NCI-H446 treated with DMSO at 0.1 percent for 48 hours (cell line): ENCODE measurements around the gene ZNF775.

ENCODE experiments used
- DNase-seq: peaks from one replicate; lab custom pipeline; 2025; lab: John Stamatoyannopoulos, UW

Gene ZNF775

DNA sequence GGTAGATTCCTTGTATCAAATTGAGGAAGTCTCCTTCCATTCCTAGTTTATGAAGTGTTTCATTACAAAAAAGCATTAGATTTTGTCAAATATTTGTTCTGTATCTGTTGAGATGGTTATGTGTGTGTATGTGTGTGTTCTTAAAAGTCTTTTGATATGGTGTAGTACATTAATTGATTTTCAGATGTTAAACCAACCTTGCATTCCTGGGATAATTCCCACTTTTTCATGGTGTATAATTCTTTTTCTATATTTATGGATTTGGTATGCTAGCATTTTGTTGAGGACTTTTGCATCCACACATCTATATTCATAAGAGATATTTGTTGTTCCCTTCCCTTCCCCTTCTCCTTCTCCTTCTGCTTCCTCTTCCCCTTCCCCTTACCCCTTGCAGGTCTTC is 62.4 kb downstream of the ZNF775 start:
- no peak for DNase-seq

- no peak for DNase-seq
These were observed 63.7 kb downstream of the ZNF775 start for GRCh38 chr7:150442811-150443210.

DNA sequence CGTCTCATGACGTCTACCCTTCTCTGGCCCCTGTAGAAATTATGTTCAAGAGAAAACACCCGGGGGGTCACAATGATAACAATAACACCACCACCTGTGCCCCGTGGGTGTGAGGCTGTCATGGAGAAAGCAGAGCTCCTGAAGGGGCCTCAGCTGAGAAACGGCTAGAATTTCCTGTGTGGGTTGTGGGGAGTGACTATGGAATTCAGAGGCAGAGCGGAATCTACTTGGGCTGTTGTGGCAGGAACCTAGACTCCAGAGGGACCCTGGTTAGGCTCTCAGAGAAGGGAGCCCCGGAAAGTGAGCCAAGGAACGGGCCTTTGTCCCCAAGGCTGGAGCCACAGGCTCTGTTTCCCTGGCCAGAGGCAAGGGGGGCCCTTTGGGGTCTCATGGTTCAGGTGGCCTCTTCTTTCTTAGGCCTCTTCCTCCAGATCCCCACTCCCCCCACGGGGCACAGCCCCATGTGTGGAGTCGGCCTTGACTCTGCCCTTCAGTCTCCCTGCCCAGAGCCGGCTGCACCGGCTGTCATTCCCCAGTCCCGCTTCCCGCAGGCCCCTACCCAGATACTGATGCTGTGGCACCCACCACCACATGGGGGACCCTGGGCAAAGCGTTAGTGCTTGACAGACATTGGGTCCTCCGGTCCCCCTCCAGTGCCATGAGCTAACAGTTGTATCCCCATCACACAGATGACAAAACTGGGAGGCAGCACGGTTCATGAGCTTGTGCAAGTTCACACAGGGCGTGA is 64.8 kb downstream of the ZNF775 start:
- no peak for DNase-seq

- no peak for DNase-seq
These were observed 65.7 kb downstream of the ZNF775 start for GRCh38 chr7:150444674-150445365.

DNA sequence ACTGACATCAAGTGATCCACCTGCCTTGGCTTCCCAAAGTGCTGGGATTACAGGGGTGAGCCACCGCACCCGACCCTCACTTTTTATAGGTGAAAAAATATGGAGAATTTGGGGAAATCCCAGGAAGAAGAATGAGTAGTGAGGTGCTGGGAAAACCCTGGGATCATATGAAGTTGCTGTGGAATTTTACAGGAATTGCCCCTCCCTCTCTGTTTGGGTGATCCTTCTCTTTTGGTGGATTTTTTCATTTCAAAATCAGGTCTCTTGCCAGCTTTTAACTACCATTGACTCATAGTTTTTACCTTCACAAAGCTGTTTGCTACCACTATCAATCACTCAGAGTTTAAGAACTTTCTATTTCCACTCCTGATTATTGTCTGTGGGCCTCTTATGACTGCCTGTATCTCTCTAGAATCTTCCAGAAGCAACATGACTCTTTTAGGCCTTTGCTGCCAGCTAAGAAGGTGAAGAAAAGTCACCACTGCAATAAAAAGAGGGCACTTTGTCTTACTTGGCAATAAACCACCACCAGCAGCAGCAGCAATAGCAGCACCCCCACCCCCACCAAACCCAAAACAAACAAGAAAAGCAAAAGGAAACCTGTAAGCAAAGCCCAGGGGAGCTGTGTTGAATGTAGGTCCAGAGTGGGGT is 67.3 kb downstream of the ZNF775 start:
- DNase-seq: no peak
